ENCODE results near the gene PTPRE. TPM values are rescaled to one million over a fixed set of nuclear protein-coding genes. Genes with fewer than 3 reads are reported as not detected.

PTPRE gene
- total RNA-seq, 1 donor from 2014 or later = 35.7 TPM

GRCh38 chr10:128067691-128068397 is 160.9 kb downstream of the PTPRE start:
- intact Hi-C loops (cut with micrococcal nuclease) = loop anchor here (2.0 kb wide), 3 partner anchors 59 to 83 kb away; partner anchors contain the start of gene MKI67

GRCh38 chr10:128068398-128069285 is 161.7 kb downstream of the PTPRE start:
- intact Hi-C loops (cut with micrococcal nuclease) = loop anchor here (1.0 to 2.0 kb wide), 8 partner anchors 21 to 195 kb away; partner anchors contain the start of genes MKI67 and PTPRE

- intact Hi-C loops (cut with micrococcal nuclease) = loop anchor here (1.0 to 2.0 kb wide), 8 partner anchors 22 to 196 kb away; partner anchors contain the start of genes MKI67 and PTPRE
Measured at GRCh38 chr10:128069351-128070051, 162.6 kb downstream of the PTPRE start.

DNA sequence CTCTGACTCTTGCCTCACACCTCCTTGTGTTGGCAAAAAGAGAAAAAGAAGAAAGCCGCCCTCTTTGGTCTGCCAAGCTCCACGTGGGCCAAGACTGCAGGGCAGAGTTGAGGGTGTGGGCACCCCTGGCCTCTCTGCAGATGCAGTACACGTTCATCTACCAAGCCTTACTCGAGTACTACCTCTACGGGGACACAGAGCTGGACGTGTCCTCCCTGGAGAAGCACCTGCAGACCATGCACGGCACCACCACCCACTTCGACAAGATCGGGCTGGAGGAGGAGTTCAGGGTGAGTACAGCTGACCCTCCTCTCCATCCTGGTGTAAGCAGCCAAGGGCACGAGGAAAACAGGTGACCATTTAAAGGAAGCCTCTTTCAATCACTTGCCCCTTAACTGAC is 163.3 kb downstream of the PTPRE start:
- intact Hi-C loops (cut with micrococcal nuclease) = no loop called here

DNA sequence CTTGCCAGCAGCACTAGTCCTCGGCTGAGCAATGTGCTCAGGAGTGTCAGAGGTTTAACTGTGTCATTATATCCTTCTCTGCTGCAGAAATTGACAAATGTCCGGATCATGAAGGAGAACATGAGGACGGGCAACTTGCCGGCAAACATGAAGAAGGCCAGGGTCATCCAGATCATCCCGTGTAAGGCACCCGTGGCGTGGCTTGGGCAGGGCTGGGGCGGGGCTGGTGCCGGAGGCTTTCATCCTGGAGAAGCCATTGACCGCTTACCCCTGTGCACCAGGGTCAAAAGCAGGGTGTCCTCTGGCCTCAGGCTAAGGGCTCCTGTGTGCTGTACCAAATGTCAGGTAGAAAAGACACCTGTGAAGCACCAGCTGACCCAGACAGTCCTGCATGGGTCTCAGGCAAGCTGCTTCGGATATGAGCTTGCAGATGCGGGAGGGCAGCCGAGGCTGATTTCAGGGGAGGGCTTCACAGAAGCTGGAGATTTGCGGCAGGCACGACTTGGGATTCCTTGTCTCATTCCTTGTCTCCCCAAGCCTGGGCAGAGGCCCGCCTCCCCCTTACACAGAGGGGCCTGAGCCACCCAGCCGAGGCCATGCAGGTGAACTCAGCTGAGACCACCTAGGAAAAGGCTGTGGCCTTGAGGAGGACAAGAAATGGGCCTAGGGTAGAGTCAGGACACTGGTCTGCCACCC is 164.0 kb downstream of the PTPRE start:
- intact Hi-C loops (cut with micrococcal nuclease) = no loop called here

GRCh38 chr10:128071417-128071782 is 164.5 kb downstream of the PTPRE start:
- intact Hi-C loops (cut with micrococcal nuclease) = no loop called here

- intact Hi-C loops (cut with micrococcal nuclease) = no loop called here
Measured at GRCh38 chr10:128072046-128072445, 165.1 kb downstream of the PTPRE start.

DNA sequence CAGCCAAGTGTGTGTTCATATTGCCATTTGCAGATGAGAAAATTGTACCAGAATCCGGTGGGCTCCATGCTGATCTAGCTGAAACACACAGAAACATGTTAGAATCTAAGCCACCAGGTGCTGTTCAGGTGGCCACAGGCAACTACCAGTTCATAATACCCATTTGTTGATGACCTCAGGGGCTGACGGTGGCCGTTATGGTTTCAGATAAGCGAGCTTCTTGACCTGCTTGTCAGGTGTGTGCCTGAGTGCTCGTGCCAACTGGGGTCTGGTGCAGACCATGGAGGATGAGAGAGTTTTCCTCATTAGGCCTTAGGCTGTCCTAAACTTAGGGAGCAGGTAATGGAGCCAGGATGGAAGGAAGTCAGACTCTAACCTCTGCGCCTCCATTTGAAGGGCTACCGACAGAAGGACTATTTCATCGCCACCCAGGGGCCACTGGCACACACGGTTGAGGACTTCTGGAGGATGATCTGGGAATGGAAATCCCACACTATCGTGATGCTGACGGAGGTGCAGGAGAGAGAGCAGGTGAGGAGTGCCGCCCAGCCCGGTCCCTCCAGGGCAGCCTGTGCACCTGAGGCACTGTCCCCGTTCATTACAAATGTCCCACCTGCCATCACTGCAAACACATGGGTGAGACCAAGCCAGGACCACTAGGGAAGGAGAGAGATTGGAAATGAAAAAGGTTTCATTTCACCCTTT is 166.2 kb downstream of the PTPRE start:
- intact Hi-C loops (cut with micrococcal nuclease) = no loop called here

DNA sequence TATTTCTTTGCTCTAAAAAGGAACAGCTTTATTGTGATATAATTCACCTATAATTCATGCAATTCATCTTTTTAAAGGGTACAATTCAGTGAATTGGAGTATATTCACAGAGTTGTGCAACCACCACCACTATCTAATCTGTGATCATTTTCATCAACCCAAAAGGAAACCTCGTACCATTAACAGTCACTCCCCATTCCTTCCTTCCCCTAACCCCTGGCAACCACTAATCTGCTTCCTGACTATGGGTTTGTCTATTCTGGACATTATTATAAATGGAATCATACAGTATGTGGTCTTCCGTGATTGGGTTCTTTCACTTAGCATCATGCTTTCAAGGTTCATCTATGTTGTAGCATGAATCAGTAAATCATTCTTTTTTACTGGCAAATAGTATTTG is 167.0 kb downstream of the PTPRE start:
- intact Hi-C loops (cut with micrococcal nuclease) = no loop called here

GRCh38 chr10:128074589-128074988 is 167.7 kb downstream of the PTPRE start:
- intact Hi-C loops (cut with micrococcal nuclease) = no loop called here

DNA sequence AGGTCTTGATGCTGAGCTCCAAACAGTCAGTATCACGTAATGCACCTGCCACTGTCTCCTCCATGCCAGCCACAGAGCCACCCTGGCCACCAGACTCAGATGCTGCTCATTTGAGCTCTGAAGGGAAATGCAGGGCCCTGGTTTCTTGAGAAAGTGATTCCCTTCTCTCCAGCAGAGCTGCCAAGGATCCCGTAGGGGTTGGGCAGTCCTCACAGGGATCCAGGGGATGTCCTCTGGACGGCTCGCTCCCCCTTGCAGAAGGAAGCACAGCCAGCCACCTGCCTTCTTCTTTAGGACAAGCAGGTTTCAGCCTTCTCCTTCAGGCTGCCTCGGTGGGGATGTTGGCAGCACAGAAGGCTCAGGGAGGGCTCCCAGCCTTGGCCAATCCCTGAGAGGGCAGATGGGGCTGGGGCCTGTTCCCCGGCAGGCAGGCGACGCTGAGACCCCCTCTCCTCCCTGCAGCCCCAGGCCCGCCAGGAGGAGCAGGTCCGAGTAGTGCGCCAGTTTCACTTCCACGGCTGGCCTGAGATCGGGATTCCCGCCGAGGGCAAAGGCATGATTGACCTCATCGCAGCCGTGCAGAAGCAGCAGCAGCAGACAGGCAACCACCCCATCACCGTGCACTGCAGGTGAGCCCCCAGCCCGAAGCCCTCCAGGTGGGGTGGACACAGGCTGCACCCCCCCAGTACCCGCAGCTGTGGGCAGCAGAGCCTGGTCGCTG is 170.4 kb downstream of the PTPRE start:
- intact Hi-C loops (cut with micrococcal nuclease) = loop anchor here (5.0 kb wide), 1 partner anchor 135 kb away; no protein-coding TSS in a partner anchor

DNA sequence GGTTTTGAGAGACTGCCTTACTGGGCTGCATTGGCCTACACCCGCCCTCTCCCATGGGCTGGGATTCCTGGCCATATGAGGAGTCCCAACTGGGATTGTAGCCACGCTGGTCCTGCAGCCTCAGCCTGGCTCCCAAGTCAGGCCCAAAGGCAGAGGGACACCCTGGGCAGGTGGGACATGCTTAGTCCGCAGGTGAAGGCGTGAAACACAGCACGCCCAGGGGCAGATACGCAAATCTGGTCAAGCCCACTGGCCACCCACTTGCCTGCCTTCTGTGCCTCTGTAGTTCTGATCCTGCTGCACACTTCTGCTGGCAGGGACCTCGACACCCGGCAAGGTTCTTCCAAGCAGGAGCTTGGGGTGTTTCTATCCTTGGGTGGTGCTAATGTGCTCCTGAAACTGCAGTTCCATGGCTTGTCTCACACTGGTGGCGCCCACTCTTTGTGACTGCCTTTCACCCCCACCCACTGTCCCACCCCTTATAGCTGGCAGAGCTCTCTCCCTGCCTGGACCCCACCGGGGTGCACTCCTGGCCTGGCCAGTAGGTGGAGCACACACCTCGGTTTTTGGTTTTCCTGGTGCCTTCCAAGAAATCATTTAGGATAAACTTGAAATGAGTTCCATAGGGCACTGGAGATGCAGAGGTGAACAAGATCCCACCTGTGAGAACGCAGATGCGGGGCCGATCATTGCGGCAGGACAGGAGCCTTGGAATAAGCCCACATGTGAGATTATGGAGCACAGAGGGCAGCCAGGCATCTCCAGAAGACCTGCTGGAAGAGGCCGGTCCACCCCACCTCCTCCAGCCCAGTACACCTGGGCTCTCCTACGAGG is 171.4 kb downstream of the PTPRE start:
- intact Hi-C loops (cut with micrococcal nuclease) = loop anchor here (1.0 to 5.0 kb wide), 2 partner anchors 72 to 134 kb away; no protein-coding TSS in a partner anchor

DNA sequence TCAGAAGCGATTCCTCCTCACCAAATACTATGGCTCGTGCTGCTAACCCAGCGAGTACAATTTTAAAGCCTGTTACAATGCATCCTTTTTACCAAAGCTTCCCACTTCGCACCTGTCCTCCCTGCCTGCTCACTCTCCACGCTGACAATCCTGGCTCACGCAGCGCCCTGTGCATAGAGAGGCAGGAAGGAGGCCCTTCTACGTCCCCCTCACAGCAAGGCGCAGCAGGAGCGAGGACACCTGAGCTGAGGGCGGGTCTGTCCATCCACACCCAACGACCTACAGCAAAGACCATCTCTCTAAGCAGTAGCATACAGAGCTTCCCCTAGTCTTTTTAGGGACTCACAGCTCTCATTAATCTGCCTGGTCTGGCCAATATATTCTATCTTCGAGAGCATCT is 173.3 kb downstream of the PTPRE start:
- intact Hi-C loops (cut with micrococcal nuclease) = no loop called here

- intact Hi-C loops (cut with micrococcal nuclease) = no loop called here
Measured at GRCh38 chr10:128080641-128081040, 173.7 kb downstream of the PTPRE start.

DNA sequence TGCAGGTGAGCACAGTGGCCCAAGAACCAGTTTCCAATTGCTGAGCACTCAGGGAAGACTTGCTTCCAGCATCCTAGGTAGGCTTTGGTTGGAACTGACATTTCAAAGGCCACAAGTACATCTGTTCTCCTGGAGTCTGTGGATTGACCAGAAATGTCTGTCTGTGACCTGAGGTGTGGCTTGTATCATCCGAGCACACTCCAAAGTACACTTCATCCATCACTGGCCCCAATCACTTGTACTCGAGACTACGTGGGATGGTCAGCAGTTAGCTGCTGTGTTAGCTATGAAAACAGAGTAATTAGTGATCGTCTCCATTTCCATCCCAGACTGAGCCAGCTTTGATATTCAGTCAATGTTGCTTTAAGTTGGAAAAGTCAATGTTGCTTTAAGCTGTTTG is 174.3 kb downstream of the PTPRE start:
- intact Hi-C loops (cut with micrococcal nuclease) = no loop called here

DNA sequence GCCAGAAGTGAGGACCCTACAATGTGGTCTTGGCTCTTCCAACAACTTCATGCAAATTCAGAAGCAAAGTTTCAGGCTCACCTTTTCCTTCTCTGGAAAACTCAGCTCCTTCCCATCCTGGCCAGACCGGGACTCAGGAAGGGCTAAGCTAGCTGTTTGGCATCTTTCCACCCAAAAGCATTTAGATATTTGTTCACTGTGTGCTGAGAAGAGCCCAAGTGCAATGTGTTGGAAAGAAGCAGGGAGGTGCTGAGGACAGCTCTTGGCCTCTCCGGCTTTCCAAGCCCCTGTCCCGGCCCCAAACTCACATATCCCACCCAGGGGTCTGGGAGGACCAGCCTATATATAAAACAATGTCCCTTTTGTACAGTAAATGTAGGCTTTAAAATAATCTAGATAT is 174.8 kb downstream of the PTPRE start:
- intact Hi-C loops (cut with micrococcal nuclease) = no loop called here

GRCh38 chr10:128083191-128083895 is 176.4 kb downstream of the PTPRE start:
- intact Hi-C loops (cut with micrococcal nuclease) = no loop called here

- intact Hi-C loops (cut with micrococcal nuclease) = no loop called here
Measured at GRCh38 chr10:128084364-128084763, 177.5 kb downstream of the PTPRE start.

Measured in T-helper 1 cell treated with Interleukin-12 subunit alpha and Interleukin-12 subunit beta and Interleukin-4 antibody, amounts not matched to agents 30 ng/mL and 1 ng/mL, for 36 hours (primary cell).